Measurements from ENCODE around the gene RABL6.
"Not testable (repeated sequence)": the region's sequence is repeated elsewhere in the genome, so short reads cannot be mapped to it uniquely, and the experiment has no call there.

RABL6 gene

GRCh38 chr9:136860933-136861873 lies 53.5 kb downstream of the RABL6 start:
- no peak for DNase-seq
- Histone ChIP-seq H3K27me3 (replicated peaks; ENCODE audit: control insufficient read depth, insufficient read depth, low read length, poor library complexity, severe bottlenecking) (no peaks in the 10 kb centered on the region), H3K4me1 (ENCODE audit: control insufficient read depth, insufficient read depth, low read length, poor library complexity, severe bottlenecking) (peaks cover 9% of the 10 kb centered on the region), H3K9me3 (ENCODE audit: control insufficient read depth, low read length) (no peaks in the 10 kb centered on the region), H3K4me3 (ENCODE audit: insufficient read depth, low read depth, low read length, poor library complexity, severe bottlenecking) (no peak overlapping the region), H3K27ac (ENCODE audit: insufficient read depth, low read length, poor library complexity, severe bottlenecking) (no peak overlapping the region), H3K36me3 (ENCODE audit: control insufficient read depth, insufficient read depth, low read length) (peaks cover 31% of the 10 kb centered on the region)

- Histone ChIP-seq H3K27ac (ENCODE audit: insufficient read depth, low read length, poor library complexity, severe bottlenecking) (no peak overlapping the region), H3K36me3 (ENCODE audit: control insufficient read depth, insufficient read depth, low read length) (peaks cover 31% of the 10 kb centered on the region), H3K9me3 (ENCODE audit: control insufficient read depth, low read length) (no peaks in the 10 kb centered on the region), H3K4me3 (ENCODE audit: insufficient read depth, low read depth, low read length, poor library complexity, severe bottlenecking) (no peak overlapping the region), H3K27me3 (replicated peaks; ENCODE audit: control insufficient read depth, insufficient read depth, low read length, poor library complexity, severe bottlenecking) (no peaks in the 10 kb centered on the region), H3K4me1 (ENCODE audit: control insufficient read depth, insufficient read depth, low read length, poor library complexity, severe bottlenecking) (peaks cover 9% of the 10 kb centered on the region)
- no peak for DNase-seq
Measured at GRCh38 chr9:136861874-136862457, 54.2 kb downstream of the RABL6 start.

- Histone ChIP-seq H3K27me3 (replicated peaks; ENCODE audit: control insufficient read depth, insufficient read depth, low read length, poor library complexity, severe bottlenecking) (no peaks in the 10 kb centered on the region), H3K4me3 (ENCODE audit: insufficient read depth, low read depth, low read length, poor library complexity, severe bottlenecking) (no peak overlapping the region), H3K9me3 (ENCODE audit: control insufficient read depth, low read length) (no peaks in the 10 kb centered on the region), H3K4me1 (ENCODE audit: control insufficient read depth, insufficient read depth, low read length, poor library complexity, severe bottlenecking) (peaks cover 9% of the 10 kb centered on the region), H3K27ac (ENCODE audit: insufficient read depth, low read length, poor library complexity, severe bottlenecking) (no peak overlapping the region), H3K36me3 (ENCODE audit: control insufficient read depth, insufficient read depth, low read length) (peaks cover 31% of the 10 kb centered on the region)
- no peak for DNase-seq
Measured at GRCh38 chr9:136862849-136863622, 55.3 kb downstream of the RABL6 start.

- no peaks in the 10 kb centered on the region for H3K27me3 ChIP-seq (replicated peaks; ENCODE audit: control insufficient read depth, insufficient read depth, low read length, poor library complexity, severe bottlenecking)
- H3K9me3 ChIP-seq (ENCODE audit: control insufficient read depth, low read length): no peaks in the 10 kb centered on the region
- peaks cover 9% of the 10 kb centered on the region for H3K4me1 ChIP-seq (ENCODE audit: control insufficient read depth, insufficient read depth, low read length, poor library complexity, severe bottlenecking)
- H3K27ac ChIP-seq (ENCODE audit: insufficient read depth, low read length, poor library complexity, severe bottlenecking): no peak overlapping the region
- H3K4me3 ChIP-seq (ENCODE audit: insufficient read depth, low read depth, low read length, poor library complexity, severe bottlenecking): no peak overlapping the region
- DNase-seq: no peak
- H3K36me3 ChIP-seq (ENCODE audit: control insufficient read depth, insufficient read depth, low read length): peaks cover 31% of the 10 kb centered on the region
Measured at GRCh38 chr9:136863623-136864273, 56.0 kb downstream of the RABL6 start.

- H3K36me3 ChIP-seq (ENCODE audit: control insufficient read depth, insufficient read depth, low read length): peaks cover 31% of the 10 kb centered on the region
- peak overlapping the region; percentile 92 for H3K27ac ChIP-seq (ENCODE audit: insufficient read depth, low read length, poor library complexity, severe bottlenecking)
Measured at GRCh38 chr9:136865041-136865767, 57.5 kb downstream of the RABL6 start.

GRCh38 chr9:136865768-136866103 lies 58.0 kb downstream of the RABL6 start:
- Histone ChIP-seq H3K4me1 (ENCODE audit: control insufficient read depth, insufficient read depth, low read length, poor library complexity, severe bottlenecking) (peaks cover 9% of the 10 kb centered on the region), H3K9me3 (ENCODE audit: control insufficient read depth, low read length) (no peaks in the 10 kb centered on the region), H3K36me3 (ENCODE audit: control insufficient read depth, insufficient read depth, low read length) (peaks cover 30% of the 10 kb centered on the region), H3K27ac (ENCODE audit: insufficient read depth, low read length, poor library complexity, severe bottlenecking) (peak overlapping the region; percentile 92), H3K4me3 (ENCODE audit: insufficient read depth, low read depth, low read length, poor library complexity, severe bottlenecking) (peak overlapping the region; percentile 98), H3K27me3 (replicated peaks; ENCODE audit: control insufficient read depth, insufficient read depth, low read length, poor library complexity, severe bottlenecking) (no peaks in the 10 kb centered on the region)
- DNase-seq: no peak

More at GRCh38 chr9:136865041-136865767, 57.5 kb downstream of the RABL6 start:
- peak overlapping the region; percentile 98 for H3K4me3 ChIP-seq (ENCODE audit: insufficient read depth, low read depth, low read length, poor library complexity, severe bottlenecking)
- no peaks in the 10 kb centered on the region for H3K27me3 ChIP-seq (replicated peaks; ENCODE audit: control insufficient read depth, insufficient read depth, low read length, poor library complexity, severe bottlenecking)
- DNase-seq: no peak
- H3K4me1 ChIP-seq (ENCODE audit: control insufficient read depth, insufficient read depth, low read length, poor library complexity, severe bottlenecking): peaks cover 9% of the 10 kb centered on the region
- no peaks in the 10 kb centered on the region for H3K9me3 ChIP-seq (ENCODE audit: control insufficient read depth, low read length)

- Histone ChIP-seq H3K27ac (ENCODE audit: insufficient read depth, low read length, poor library complexity, severe bottlenecking) (peak overlapping the region; percentile 92), H3K4me3 (ENCODE audit: insufficient read depth, low read depth, low read length, poor library complexity, severe bottlenecking) (peak overlapping the region; percentile 53)
- not testable (repeated sequence) for H3K27me3 ChIP-seq (replicated peaks; ENCODE audit: control insufficient read depth, insufficient read depth, low read length, poor library complexity, severe bottlenecking)
Measured at GRCh38 chr9:136866898-136867421, 59.2 kb downstream of the RABL6 start.

GRCh38 chr9:136867480-136867879 lies 59.7 kb downstream of the RABL6 start:
- H3K27ac ChIP-seq (ENCODE audit: insufficient read depth, low read length, poor library complexity, severe bottlenecking): no peak overlapping the region
- no peak for DNase-seq

More at GRCh38 chr9:136866898-136867421, 59.2 kb downstream of the RABL6 start:
- not testable (repeated sequence) for H3K4me1 ChIP-seq (ENCODE audit: control insufficient read depth, insufficient read depth, low read length, poor library complexity, severe bottlenecking); DNase-seq; H3K9me3 ChIP-seq (ENCODE audit: control insufficient read depth, low read length)
- H3K36me3 ChIP-seq (ENCODE audit: control insufficient read depth, insufficient read depth, low read length): peaks cover 17% of the 10 kb centered on the region

GRCh38 chr9:136867917-136868316 lies 60.2 kb downstream of the RABL6 start:
- Histone ChIP-seq H3K4me3 (ENCODE audit: insufficient read depth, low read depth, low read length, poor library complexity, severe bottlenecking) (no peak overlapping the region), H3K4me1 (ENCODE audit: control insufficient read depth, insufficient read depth, low read length, poor library complexity, severe bottlenecking) (peaks cover 9% of the 10 kb centered on the region), H3K27ac (ENCODE audit: insufficient read depth, low read length, poor library complexity, severe bottlenecking) (no peak overlapping the region), H3K27me3 (replicated peaks; ENCODE audit: control insufficient read depth, insufficient read depth, low read length, poor library complexity, severe bottlenecking) (no peaks in the 10 kb centered on the region), H3K9me3 (ENCODE audit: control insufficient read depth, low read length) (no peaks in the 10 kb centered on the region), H3K36me3 (ENCODE audit: control insufficient read depth, insufficient read depth, low read length) (peaks cover 8% of the 10 kb centered on the region)
- no peak for DNase-seq

More at GRCh38 chr9:136867480-136867879, 59.7 kb downstream of the RABL6 start:
- Histone ChIP-seq H3K36me3 (ENCODE audit: control insufficient read depth, insufficient read depth, low read length) (peaks cover 12% of the 10 kb centered on the region), H3K9me3 (ENCODE audit: control insufficient read depth, low read length) (no peaks in the 10 kb centered on the region), H3K4me1 (ENCODE audit: control insufficient read depth, insufficient read depth, low read length, poor library complexity, severe bottlenecking) (peaks cover 9% of the 10 kb centered on the region), H3K4me3 (ENCODE audit: insufficient read depth, low read depth, low read length, poor library complexity, severe bottlenecking) (no peak overlapping the region), H3K27me3 (replicated peaks; ENCODE audit: control insufficient read depth, insufficient read depth, low read length, poor library complexity, severe bottlenecking) (no peaks in the 10 kb centered on the region)
